RWPE2 (cell line): ENCODE data around the gene STK16.

ENCODE experiments used
- ATAC-seq: fragments of 200-7000 bp; cut with Tn5 transposase; 3 replicates; pipeline ENCODE4 v1.9.1; 2021; ENCODE audit warnings: low read depth
- DNase-seq: peaks from one replicate; pipeline ENCODE4 v3.0.0-alpha.2; 2020; ENCODE audit warnings: low spot score
- H3K27ac ChIP-seq: fragments of 450-650 bp; 2 replicates; pipeline ENCODE4 v1.5.1; 2017; ENCODE audit warnings: mild to moderate bottlenecking; ENCODE audit not compliant: poor library complexity, severe bottlenecking
- H3K27me3 ChIP-seq: fragments of 250-450 bp; sonication (Bioruptor Pico); 2 replicates; pipeline ENCODE4 v1.5.1; 2021; ENCODE audit warnings: mild to moderate bottlenecking, moderate library complexity; ENCODE audit not compliant: insufficient read depth, poor library complexity, severe bottlenecking
- H3K36me3 ChIP-seq: fragments of 250-450 bp; sonication (Bioruptor Pico); 2 replicates; pipeline ENCODE4 v1.5.1; 2020; ENCODE audit warnings: low read depth, mild to moderate bottlenecking, moderate library complexity
- H3K4me1 ChIP-seq: fragments of 250-450 bp; sonication (Bioruptor Pico); 2 replicates; pipeline ENCODE4 v1.5.1; 2021; ENCODE audit warnings: mild to moderate bottlenecking, moderate library complexity; ENCODE audit not compliant: insufficient read depth, poor library complexity, severe bottlenecking
- H3K4me3 ChIP-seq: fragments of 250-450 bp; sonication (Bioruptor Pico); 2 replicates; pipeline ENCODE4 v1.5.1; 2021; ENCODE audit warnings: mild to moderate bottlenecking, moderate library complexity; ENCODE audit not compliant: severe bottlenecking
- H3K9me3 ChIP-seq: fragments of 250-450 bp; sonication (Bioruptor Pico); 2 replicates; pipeline ENCODE4 v1.5.1; 2021; ENCODE audit warnings: mild to moderate bottlenecking, moderate library complexity; ENCODE audit not compliant: severe bottlenecking
- TF ChIP-seq, protein P1 (sequence below): fragments of 450-650 bp; IDR thresholded peaks from one replicate; pipeline ENCODE4 v1.5.1; 2017; ENCODE audit warnings: mild to moderate bottlenecking, moderate library complexity; ENCODE audit not compliant: poor library complexity, severe bottlenecking

The STK16 gene

DNA sequence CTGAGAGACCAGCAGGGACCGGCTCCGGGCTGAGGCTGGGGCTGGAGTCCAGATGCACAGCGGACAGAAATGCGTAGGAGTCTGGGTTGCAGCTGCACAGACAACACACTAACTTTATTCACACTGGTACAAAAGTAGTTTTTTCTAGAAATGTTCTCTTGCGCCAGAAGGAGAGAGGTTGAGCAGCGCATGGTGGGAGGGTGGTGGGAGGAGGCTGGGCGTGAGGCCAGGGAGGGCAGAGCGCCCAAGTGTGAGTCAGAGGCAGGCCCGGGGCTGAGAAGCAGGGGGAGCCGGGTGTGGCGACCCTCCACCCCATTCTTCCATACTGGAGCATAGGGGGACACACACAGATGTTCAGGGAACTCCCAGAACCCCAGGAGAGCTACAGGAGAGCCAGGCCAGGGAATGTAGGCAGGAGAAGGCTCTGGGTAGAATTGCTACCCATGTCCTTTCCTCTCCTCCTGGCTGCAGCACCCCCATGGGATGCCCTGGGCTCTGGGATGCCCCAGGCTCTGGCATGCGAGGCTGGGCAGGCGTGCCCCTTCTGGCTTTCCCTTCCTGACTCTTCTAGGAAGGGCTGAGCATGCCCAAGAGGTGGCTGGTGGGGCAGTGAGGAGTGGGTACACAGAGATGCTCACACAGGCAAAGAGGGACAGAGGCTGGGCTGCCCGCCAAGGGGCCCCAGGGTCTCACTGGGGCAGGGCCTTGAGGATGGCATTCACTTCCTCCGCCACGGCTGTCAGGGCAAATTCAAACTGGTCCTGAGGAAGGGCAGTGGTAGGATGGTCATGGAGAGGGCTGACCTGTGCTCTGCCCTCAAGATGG is 44.5 kb downstream of the STK16 start:
- Histone ChIP-seq H3K36me3 (peaks cover 8% of the 10 kb centered on the region), H3K9me3 (no peaks in the 10 kb centered on the region), H3K27me3 (no peaks in the 10 kb centered on the region), H3K4me3 (no peak overlapping the region), H3K27ac (peak overlapping the region; percentile 79), H3K4me1 (peaks cover 27% of the 10 kb centered on the region)
- DNase-seq (peak; percentile 81), ATAC-seq (peak; percentile 53)
- TF ChIP-seq, protein P1, sequence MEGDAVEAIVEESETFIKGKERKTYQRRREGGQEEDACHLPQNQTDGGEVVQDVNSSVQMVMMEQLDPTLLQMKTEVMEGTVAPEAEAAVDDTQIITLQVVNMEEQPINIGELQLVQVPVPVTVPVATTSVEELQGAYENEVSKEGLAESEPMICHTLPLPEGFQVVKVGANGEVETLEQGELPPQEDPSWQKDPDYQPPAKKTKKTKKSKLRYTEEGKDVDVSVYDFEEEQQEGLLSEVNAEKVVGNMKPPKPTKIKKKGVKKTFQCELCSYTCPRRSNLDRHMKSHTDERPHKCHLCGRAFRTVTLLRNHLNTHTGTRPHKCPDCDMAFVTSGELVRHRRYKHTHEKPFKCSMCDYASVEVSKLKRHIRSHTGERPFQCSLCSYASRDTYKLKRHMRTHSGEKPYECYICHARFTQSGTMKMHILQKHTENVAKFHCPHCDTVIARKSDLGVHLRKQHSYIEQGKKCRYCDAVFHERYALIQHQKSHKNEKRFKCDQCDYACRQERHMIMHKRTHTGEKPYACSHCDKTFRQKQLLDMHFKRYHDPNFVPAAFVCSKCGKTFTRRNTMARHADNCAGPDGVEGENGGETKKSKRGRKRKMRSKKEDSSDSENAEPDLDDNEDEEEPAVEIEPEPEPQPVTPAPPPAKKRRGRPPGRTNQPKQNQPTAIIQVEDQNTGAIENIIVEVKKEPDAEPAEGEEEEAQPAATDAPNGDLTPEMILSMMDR = no peak

- Histone ChIP-seq H3K9me3 (no peaks in the 10 kb centered on the region), H3K36me3 (0 out of 2 replicates have a peak, but pooled peaks cover under 1% of the 10 kb centered on the region), H3K4me1 (peaks cover 24% of the 10 kb centered on the region), H3K4me3 (no peak overlapping the region), H3K27me3 (no peaks in the 10 kb centered on the region), H3K27ac (peak overlapping the region; percentile 79)
- TF ChIP-seq, protein P1 = no peak
- DNase-seq = no peak
- no peak for ATAC-seq
These were observed 45.3 kb downstream of the STK16 start for GRCh38 chr2:219290381-219291171.

DNA sequence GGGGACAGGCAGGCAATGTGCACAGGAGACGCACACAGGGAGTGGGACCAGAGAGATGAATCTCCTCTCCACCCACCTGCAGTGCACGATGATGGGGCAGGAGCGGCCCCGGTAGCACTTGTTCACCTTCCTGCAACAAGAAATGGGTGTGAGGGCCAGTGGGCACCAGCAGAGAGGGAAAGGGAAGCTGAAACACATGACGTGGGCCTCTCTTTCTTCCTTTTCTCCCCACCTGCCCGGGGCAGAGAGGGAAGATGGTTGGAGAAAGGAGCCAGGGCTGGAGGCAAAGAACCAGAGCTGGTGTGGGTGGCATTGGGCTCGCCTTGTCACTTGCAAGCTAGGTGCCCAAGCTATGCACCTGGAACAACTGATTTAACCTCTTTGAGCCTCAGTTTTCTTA is 46.1 kb downstream of the STK16 start:
- Histone ChIP-seq H3K27ac (no peak overlapping the region), H3K9me3 (no peaks in the 10 kb centered on the region), H3K4me1 (peaks cover 19% of the 10 kb centered on the region), H3K36me3 (no peaks in the 10 kb centered on the region), H3K4me3 (no peak overlapping the region), H3K27me3 (no peaks in the 10 kb centered on the region)
- TF ChIP-seq, protein P1 = no peak
- no peak for DNase-seq
- no peak for ATAC-seq

- TF ChIP-seq, protein P1 = no peak
- no peak for ATAC-seq
- Histone ChIP-seq H3K4me1 (peaks cover 13% of the 10 kb centered on the region), H3K36me3 (no peaks in the 10 kb centered on the region), H3K27me3 (no peaks in the 10 kb centered on the region), H3K27ac (no peak overlapping the region), H3K9me3 (no peaks in the 10 kb centered on the region), H3K4me3 (no peak overlapping the region)
- DNase-seq = no peak
These were observed 46.7 kb downstream of the STK16 start for GRCh38 chr2:219291910-219292490.
